CD8-positive, alpha-beta memory T cell (primary cell): ENCODE results near the gene PARD3. TPM values are rescaled to one million over a fixed set of nuclear protein-coding genes. Genes with fewer than 3 reads are reported as not detected.

Experiments
- CTCF ChIA-PET: fragments of 350-600 bp; sonication (Branson Sonifier 250); formaldehyde crosslinking; loops from one replicate; lab custom pipeline; 2021; ENCODE audit warnings: antibody characterized with exemption; lab: Charles Lee
- POLR2A ChIA-PET: fragments of 350-600 bp; sonication (Branson Sonifier 250); formaldehyde crosslinking; loops from one replicate; lab custom pipeline; 2021; ENCODE audit warnings: antibody characterized with exemption; lab: Charles Lee
- DNase-seq, 5 donors: peaks; one replicate each; pipeline versions ENCODE4 v3.0.0 to v3.0.0-alpha.2; 2020 to 2022; ENCODE audit warnings: mixed read lengths in 1 of 5
- H3K27ac ChIP-seq: one replicate; pipeline ENCODE4 v1.7.0; 2013; ENCODE audit warnings: low read depth, mild to moderate bottlenecking, low read length, moderate library complexity
- H3K27me3 ChIP-seq: 2 replicates; pipeline ENCODE4 v1.7.0; 2013; ENCODE audit warnings: low read length, mild to moderate bottlenecking; ENCODE audit not compliant: insufficient read depth, poor library complexity, severe bottlenecking
- H3K36me3 ChIP-seq: 2 replicates; pipeline ENCODE4 v1.7.0; 2013; ENCODE audit warnings: mild to moderate bottlenecking, low read length, moderate library complexity; ENCODE audit not compliant: insufficient read depth
- H3K4me1 ChIP-seq: 2 replicates; pipeline ENCODE4 v1.7.0; 2013; ENCODE audit warnings: mild to moderate bottlenecking, low read length, moderate library complexity; ENCODE audit not compliant: insufficient read depth
- H3K4me3 ChIP-seq: 2 replicates; pipeline ENCODE4 v1.7.0; 2013; ENCODE audit warnings: mild to moderate bottlenecking, low read length
- H3K9me3 ChIP-seq: 2 replicates; pipeline ENCODE4 v1.7.0; 2013; ENCODE audit warnings: mild to moderate bottlenecking, low read length
- H3K27ac Mint-ChIP-seq, 8 donors: one replicate each; pipeline ENCODE4 v1.8.0; 2020 to 2021; ENCODE audit warnings: mixed read lengths in 8 of 8, mild to moderate bottlenecking in 6 of 8, inconsistent platforms in 3 of 8, moderate library complexity in 3 of 8
- H3K27me3 Mint-ChIP-seq, 2 donors: one replicate each; pipeline ENCODE4 v1.8.0; 2020 to 2021; ENCODE audit warnings: mixed read lengths in 2 of 2, mild to moderate bottlenecking in 1 of 2, moderate library complexity in 1 of 2
- H3K36me3 Mint-ChIP-seq, 3 donors: one replicate each; pipeline ENCODE4 v1.8.0; 2020 to 2021; ENCODE audit warnings: mixed read lengths in 3 of 3, inconsistent platforms in 1 of 3, mild to moderate bottlenecking in 1 of 3
- H3K4me1 Mint-ChIP-seq, 3 donors: one replicate each; pipeline ENCODE4 v1.8.0; 2020 to 2021; ENCODE audit warnings: mixed read lengths in 3 of 3, inconsistent platforms in 1 of 3, mild to moderate bottlenecking in 1 of 3
- H3K4me3 Mint-ChIP-seq, 7 donors: one replicate each; pipeline ENCODE4 v1.8.0; 2020 to 2021; ENCODE audit warnings: mixed read lengths in 7 of 7, mild to moderate bottlenecking in 6 of 7, moderate library complexity in 4 of 7, inconsistent platforms in 2 of 7
- H3K9me3 Mint-ChIP-seq, 5 donors: one replicate each; pipeline ENCODE4 v1.8.0; 2020 to 2022; ENCODE audit warnings: mixed read lengths in 5 of 5, mild to moderate bottlenecking in 3 of 5, moderate library complexity in 2 of 5, inconsistent platforms in 1 of 5
- polyA plus RNA-seq: library from polyadenylated mRNA; unstranded; fragments of 300-500 nt; fragmentation: Illumina TruSeq; gene quantifications from one replicate; pipeline ENCODE4 v1.2.3, GENCODE V29; 2021
- total RNA-seq, 2 experiments: library from RNA; stranded (reverse); gene quantifications; one replicate each; pipeline ENCODE4 v1.2.3, GENCODE V29; 2021

PARD3 gene
- total and polyA plus RNA-seq, 3 experiments from 2014 or later, result 0.27 to 0.46 TPM; not detected in 1

DNA sequence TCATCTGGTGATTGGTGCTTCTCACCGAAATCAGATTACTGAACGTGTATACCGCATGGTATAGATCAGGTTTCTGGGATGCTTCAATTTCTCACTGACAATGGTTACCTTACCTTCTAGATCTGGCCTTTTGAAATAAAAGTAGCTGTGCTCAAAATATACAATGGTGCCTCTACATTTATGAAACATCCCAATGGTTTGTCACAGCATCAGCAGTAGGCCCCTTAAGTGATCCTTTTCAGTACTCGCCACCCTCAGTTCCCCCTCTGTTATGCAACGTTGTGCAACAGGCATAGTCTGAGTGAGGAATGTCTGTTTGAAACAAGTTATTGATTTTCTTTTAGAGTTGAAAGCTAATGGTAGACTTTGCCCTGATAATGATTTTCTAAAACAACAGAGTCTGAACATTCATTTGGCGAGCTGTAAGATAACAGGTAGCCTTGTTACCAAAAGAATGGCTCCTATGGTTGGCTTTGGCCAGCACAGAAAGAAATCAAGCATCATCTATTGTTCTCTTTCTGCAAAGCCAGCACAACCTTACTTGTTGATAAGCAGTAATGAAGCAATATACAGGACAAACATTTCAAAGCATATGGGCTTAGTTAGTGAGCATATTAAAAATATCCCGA lies 693.9 kb downstream of the PARD3 start:
- H3K27me3 ChIP-seq, result no peaks in the 10 kb centered on the region
- Mint-ChIP-seq H3K4me3 (no peak overlapping the region), H3K27ac (no peak overlapping the region), H3K27me3 (no peaks in the 10 kb centered on the region), H3K36me3 (no peaks in the 10 kb centered on the region), H3K9me3 (no peaks in the 10 kb centered on the region), H3K4me1 (peaks cover 3 to 21% (median 4%) of the 10 kb centered on the region in 3 donors)
- no peak overlapping the region for H3K4me3 ChIP-seq
- H3K4me1 ChIP-seq, result no peaks in the 10 kb centered on the region
- DNase-seq, result no peak
- POLR2A ChIA-PET, result no interaction called here
- H3K9me3 ChIP-seq, result no peaks in the 10 kb centered on the region
- no peaks in the 10 kb centered on the region for H3K36me3 ChIP-seq
- no peak overlapping the region for H3K27ac ChIP-seq
- CTCF ChIA-PET, result no interaction called here

DNA sequence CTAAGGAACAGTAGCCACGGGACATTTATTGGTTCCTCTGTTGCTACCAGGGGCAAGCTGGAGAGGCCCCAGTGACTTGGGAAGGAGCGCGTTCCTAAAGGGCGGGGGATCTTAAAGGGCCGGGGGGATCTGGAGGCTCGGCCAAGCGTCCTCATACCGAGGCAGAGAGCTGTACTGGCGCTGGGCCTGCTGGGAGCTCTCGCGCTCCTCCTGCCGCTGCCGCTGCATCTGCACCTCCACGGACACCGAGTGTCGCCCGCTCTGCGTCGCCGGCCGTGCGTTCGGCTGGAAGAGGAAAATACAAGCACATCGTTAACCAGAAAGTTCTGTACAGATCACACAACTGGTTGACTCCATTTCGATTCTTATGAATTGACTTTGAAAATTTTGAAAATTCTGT lies 695.6 kb downstream of the PARD3 start:
- Mint-ChIP-seq H3K27ac (no peak overlapping the region), H3K4me1 (peaks cover 3 to 21% (median 4%) of the 10 kb centered on the region in 3 donors), H3K36me3 (no peaks in the 10 kb centered on the region), H3K9me3 (no peaks in the 10 kb centered on the region), H3K4me3 (no peak overlapping the region), H3K27me3 (no peaks in the 10 kb centered on the region)
- no peak overlapping the region for H3K4me3 ChIP-seq
- CTCF ChIA-PET, result no interaction called here
- no peaks in the 10 kb centered on the region for H3K4me1 ChIP-seq
- POLR2A ChIA-PET, result no interaction called here
- no peaks in the 10 kb centered on the region for H3K9me3 ChIP-seq
- H3K27me3 ChIP-seq, result no peaks in the 10 kb centered on the region
- DNase-seq, result no peak
- no peaks in the 10 kb centered on the region for H3K36me3 ChIP-seq
- H3K27ac ChIP-seq, result no peak overlapping the region

- Histone ChIP-seq H3K9me3 (no peaks in the 10 kb centered on the region), H3K4me1 (no peaks in the 10 kb centered on the region), H3K27me3 (no peaks in the 10 kb centered on the region), H3K36me3 (no peaks in the 10 kb centered on the region), H3K4me3 (no peak overlapping the region), H3K27ac (no peak overlapping the region)
- Mint-ChIP-seq H3K27ac (peak overlapping the region in 1 of 8 donors; percentile 85), H3K4me1 (peaks cover 0 to 8% (median 3%) of the 10 kb centered on the region in 3 donors), H3K4me3 (no peak overlapping the region), H3K36me3 (no peaks in the 10 kb centered on the region), H3K9me3 (peaks cover 0 to 4% (median 0%) of the 10 kb centered on the region in 5 donors), H3K27me3 (no peaks in the 10 kb centered on the region)
- CTCF ChIA-PET, result no interaction called here
- DNase-seq, result no peak
- POLR2A ChIA-PET, result no interaction called here
These were observed 698.3 kb downstream of the PARD3 start for GRCh38 chr10:34116681-34117271.

DNA sequence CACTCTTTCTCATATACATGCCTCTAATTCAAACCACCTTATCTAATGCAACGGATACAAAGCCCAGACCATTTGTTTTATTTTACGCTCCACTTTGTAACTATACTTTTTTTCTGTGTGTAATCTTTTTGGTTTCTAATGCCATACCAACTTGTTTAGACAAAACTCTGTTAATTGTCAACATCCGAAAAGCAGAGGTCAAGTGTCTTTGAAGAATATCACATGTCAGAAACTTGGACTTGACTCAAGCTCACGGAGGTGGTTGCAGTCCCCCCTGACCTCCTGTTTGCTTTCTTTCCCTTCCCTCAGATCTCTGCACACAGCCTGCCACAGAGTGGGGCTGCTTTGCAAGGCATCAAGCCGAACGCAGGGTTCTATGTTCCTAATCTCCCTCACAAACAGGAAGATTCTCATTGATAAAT lies 698.9 kb downstream of the PARD3 start:
- DNase-seq, result no peak
- no peak overlapping the region for H3K4me3 Mint-ChIP-seq
- no peaks in the 10 kb centered on the region for H3K27me3 Mint-ChIP-seq
- Histone ChIP-seq H3K4me3 (no peak overlapping the region), H3K27ac (no peak overlapping the region), H3K36me3 (no peaks in the 10 kb centered on the region), H3K27me3 (no peaks in the 10 kb centered on the region), H3K9me3 (no peaks in the 10 kb centered on the region), H3K4me1 (no peaks in the 10 kb centered on the region)
- no peaks in the 10 kb centered on the region for H3K36me3 Mint-ChIP-seq
- POLR2A ChIA-PET, result no interaction called here
- H3K4me1 Mint-ChIP-seq, result peaks cover 0 to 2% (median 0%) of the 10 kb centered on the region in 3 donors
- CTCF ChIA-PET, result no interaction called here
- no peak overlapping the region for H3K27ac Mint-ChIP-seq
- H3K9me3 Mint-ChIP-seq, result peaks cover 0 to 4% (median 0%) of the 10 kb centered on the region in 5 donors

DNA sequence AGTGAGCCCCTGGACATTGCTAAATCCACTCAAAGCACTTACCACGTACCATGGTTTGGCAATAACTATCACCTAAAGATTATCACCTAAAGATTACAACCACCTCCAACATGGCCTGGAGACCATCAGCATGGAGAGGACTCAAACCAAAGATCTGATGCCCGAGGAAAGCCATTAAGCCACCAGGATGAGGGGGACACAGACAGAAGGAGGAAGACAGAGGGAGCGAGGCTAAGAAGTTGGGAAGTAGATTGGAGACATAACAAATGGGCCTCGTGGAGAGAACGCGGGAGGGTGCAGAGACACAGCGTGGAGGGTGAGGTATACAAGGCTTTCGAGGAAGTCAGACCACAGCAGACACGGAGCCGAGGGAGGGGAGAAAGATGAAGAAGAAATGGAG lies 700.2 kb downstream of the PARD3 start:
- H3K9me3 ChIP-seq, result no peaks in the 10 kb centered on the region
- POLR2A ChIA-PET, result no interaction called here

DNA sequence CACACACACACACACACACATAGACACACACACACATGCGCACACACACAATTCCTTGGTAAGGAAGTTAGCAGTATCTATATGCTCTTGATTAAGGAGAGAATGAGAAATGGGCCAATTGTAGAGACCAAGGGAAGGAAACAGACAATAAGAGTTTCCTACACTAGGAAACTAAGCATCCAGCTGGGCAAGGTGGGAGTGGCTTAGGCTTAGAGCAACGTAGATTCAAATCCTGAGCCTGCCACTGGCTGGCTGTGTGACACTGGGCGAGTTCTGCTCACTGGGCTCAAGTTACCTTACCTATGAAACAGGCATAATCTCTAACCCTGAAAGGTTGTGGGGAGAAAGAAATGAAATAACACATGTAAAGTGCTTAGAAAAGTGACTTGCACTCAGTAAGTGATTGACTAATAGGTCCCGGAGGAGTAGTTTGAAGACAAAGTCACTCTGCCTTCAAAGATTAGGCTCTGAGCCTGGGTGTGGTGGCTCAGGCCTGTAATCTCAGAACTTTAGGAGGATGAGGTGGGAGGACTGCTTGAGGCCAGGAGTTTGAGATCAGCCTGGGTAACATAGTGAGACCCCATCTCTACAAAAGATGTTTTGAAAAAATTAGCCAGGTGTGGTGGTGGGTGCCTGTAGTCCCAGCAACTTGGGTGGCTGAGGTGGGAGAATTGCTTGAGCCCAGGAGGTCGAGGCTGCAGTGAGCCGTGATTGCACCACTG lies 701.4 kb downstream of the PARD3 start:
- Mint-ChIP-seq H3K27me3 (peaks cover 0 to 1% of the 10 kb centered on the region in 2 donors), H3K4me1 (no peaks in the 10 kb centered on the region), H3K9me3 (peaks cover 0 to 5% (median 0%) of the 10 kb centered on the region in 5 donors), H3K27ac (no peak overlapping the region), H3K4me3 (no peak overlapping the region), H3K36me3 (no peaks in the 10 kb centered on the region)
- H3K27ac ChIP-seq, result no peak overlapping the region
- no peaks in the 10 kb centered on the region for H3K27me3 ChIP-seq
- DNase-seq, result no peak
- H3K4me1 ChIP-seq, result no peaks in the 10 kb centered on the region
- no peaks in the 10 kb centered on the region for H3K9me3 ChIP-seq
- CTCF ChIA-PET, result no interaction called here
- no peak overlapping the region for H3K4me3 ChIP-seq
- no peaks in the 10 kb centered on the region for H3K36me3 ChIP-seq
- POLR2A ChIA-PET, result no interaction called here

More for the DNA sequence above, 700.2 kb downstream of the PARD3 start:
- Mint-ChIP-seq H3K4me3 (no peak overlapping the region), H3K36me3 (no peaks in the 10 kb centered on the region), H3K27me3 (peaks cover 0 to under 1% of the 10 kb centered on the region in 2 donors), H3K9me3 (peaks cover 0 to 5% (median 0%) of the 10 kb centered on the region in 5 donors), H3K4me1 (no peaks in the 10 kb centered on the region), H3K27ac (no peak overlapping the region)
- H3K27me3 ChIP-seq, result no peaks in the 10 kb centered on the region
- no peak overlapping the region for H3K27ac ChIP-seq
- no peaks in the 10 kb centered on the region for H3K36me3 ChIP-seq
- no peaks in the 10 kb centered on the region for H3K4me1 ChIP-seq
- DNase-seq, result no peak
- H3K4me3 ChIP-seq, result no peak overlapping the region
- CTCF ChIA-PET, result no interaction called here

DNA sequence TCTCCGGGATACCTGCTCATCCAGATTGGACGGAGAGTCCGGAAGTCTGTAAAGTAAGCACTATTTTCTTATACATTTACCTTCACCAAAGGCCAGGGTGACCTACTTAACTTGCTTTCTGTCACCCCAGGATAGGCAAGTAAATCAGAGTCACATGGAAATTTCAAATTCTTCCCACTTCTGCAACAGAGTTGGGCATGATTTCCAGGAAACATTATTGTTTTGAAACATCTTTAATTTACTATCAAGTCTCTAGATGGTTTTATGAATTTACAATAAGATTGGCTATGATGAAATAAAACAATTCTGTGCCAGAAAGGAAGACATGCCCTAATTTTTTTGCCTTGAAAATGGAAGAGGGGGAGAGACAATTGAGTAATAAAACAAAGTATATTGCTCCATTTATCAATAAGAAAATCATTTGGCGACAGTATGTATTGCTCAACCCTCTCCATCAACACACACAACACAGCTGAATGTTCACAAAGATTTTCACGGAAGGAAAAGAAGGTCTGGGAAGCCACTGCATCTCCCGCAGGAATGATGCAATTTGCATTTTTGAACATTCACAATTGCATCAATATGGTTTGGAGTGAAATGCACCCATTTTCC lies 702.8 kb downstream of the PARD3 start:
- H3K36me3 Mint-ChIP-seq, result no peaks in the 10 kb centered on the region
- peaks cover 0 to 1% of the 10 kb centered on the region in 2 donors for H3K27me3 Mint-ChIP-seq
- POLR2A ChIA-PET, result no interaction called here
- no peaks in the 10 kb centered on the region for H3K4me1 ChIP-seq
- H3K36me3 ChIP-seq, result no peaks in the 10 kb centered on the region
- no peaks in the 10 kb centered on the region for H3K4me1 Mint-ChIP-seq
- no peaks in the 10 kb centered on the region for H3K9me3 ChIP-seq
- CTCF ChIA-PET, result no interaction called here
- no peak overlapping the region for H3K4me3 ChIP-seq
- H3K27ac ChIP-seq, result no peak overlapping the region
- no peak overlapping the region for H3K27ac Mint-ChIP-seq
- peaks cover 0 to 5% (median 0%) of the 10 kb centered on the region in 5 donors for H3K9me3 Mint-ChIP-seq
- H3K27me3 ChIP-seq, result no peaks in the 10 kb centered on the region
- H3K4me3 Mint-ChIP-seq, result no peak overlapping the region
- DNase-seq, result no peak

GRCh38 chr10:34111179-34111578 lies 703.9 kb downstream of the PARD3 start:
- H3K27me3 Mint-ChIP-seq, result peaks cover 0 to 1% of the 10 kb centered on the region in 2 donors
- H3K4me1 Mint-ChIP-seq, result no peaks in the 10 kb centered on the region
- peaks cover 0 to 5% (median 0%) of the 10 kb centered on the region in 5 donors for H3K9me3 Mint-ChIP-seq
- H3K4me3 Mint-ChIP-seq, result no peak overlapping the region
- Histone ChIP-seq H3K36me3 (no peaks in the 10 kb centered on the region), H3K9me3 (no peaks in the 10 kb centered on the region), H3K4me3 (no peak overlapping the region), H3K27ac (no peak overlapping the region), H3K4me1 (no peaks in the 10 kb centered on the region), H3K27me3 (no peaks in the 10 kb centered on the region)
- ChIA-PET POLR2A (no interaction called here), CTCF (no interaction called here)
- H3K27ac Mint-ChIP-seq, result no peak overlapping the region
- no peak for DNase-seq
- H3K36me3 Mint-ChIP-seq, result no peaks in the 10 kb centered on the region
